ENCODE data around the gene PHRF1. TPM values are rescaled to one million over a fixed set of nuclear protein-coding genes. Genes with fewer than 3 reads are reported as not detected.

The PHRF1 gene
- polyA plus RNA-seq, 1 donor from 2014 or later: 15.4 TPM

- Mint-ChIP-seq H3K27me3 (no peaks in the 10 kb centered on the region), H3K36me3 (no peaks in the 10 kb centered on the region), H3K4me1 (peaks cover 15 to 28% (median 21%) of the 10 kb centered on the region in 3 donors), H3K27ac (peak overlapping the region in 2 of 3 donors; percentile 36 to 43), H3K9me3 (no peaks in the 10 kb centered on the region), H3K4me3 (no peak overlapping the region)
These were observed 5.5 kb downstream of the PHRF1 start for GRCh38 chr11:581752-582151.

- no peaks in the 10 kb centered on the region for H3K9me3 Mint-ChIP-seq
- H3K4me1 Mint-ChIP-seq: peaks cover 7 to 14% (median 9%) of the 10 kb centered on the region in 3 donors
- peak overlapping the region in 1 of 4 donors; percentile 32 for H3K4me3 Mint-ChIP-seq
- H3K27me3 Mint-ChIP-seq: no peaks in the 10 kb centered on the region
- no peaks in the 10 kb centered on the region for H3K36me3 Mint-ChIP-seq
- peak overlapping the region in 1 of 3 donors; percentile 39 for H3K27ac Mint-ChIP-seq
These were observed 8.0 kb downstream of the PHRF1 start for GRCh38 chr11:584287-584686.

- Mint-ChIP-seq H3K27me3 (no peaks in the 10 kb centered on the region), H3K4me1 (peaks cover 0 to 2% (median 1%) of the 10 kb centered on the region in 3 donors), H3K27ac (no peak overlapping the region), H3K9me3 (no peaks in the 10 kb centered on the region), H3K4me3 (no peak overlapping the region), H3K36me3 (no peaks in the 10 kb centered on the region)
These were observed 10.4 kb downstream of the PHRF1 start for GRCh38 chr11:586376-587316.

GRCh38 chr11:587546-587945 lies 11.3 kb downstream of the PHRF1 start:
- Mint-ChIP-seq H3K9me3 (no peaks in the 10 kb centered on the region), H3K4me3 (peak overlapping the region in 1 of 4 donors; percentile 29), H3K27ac (peak overlapping the region in 1 of 3 donors; percentile 78), H3K27me3 (no peaks in the 10 kb centered on the region), H3K36me3 (no peaks in the 10 kb centered on the region), H3K4me1 (no peaks in the 10 kb centered on the region)

GRCh38 chr11:587978-588380 lies 11.7 kb downstream of the PHRF1 start:
- no peaks in the 10 kb centered on the region for H3K36me3 Mint-ChIP-seq
- H3K4me1 Mint-ChIP-seq: no peaks in the 10 kb centered on the region
- peak overlapping the region in 1 of 4 donors; percentile 53 for H3K4me3 Mint-ChIP-seq
- H3K27me3 Mint-ChIP-seq: no peaks in the 10 kb centered on the region
- H3K27ac Mint-ChIP-seq: peak overlapping the region in 2 of 3 donors; percentile 63 to 78
- H3K9me3 Mint-ChIP-seq: no peaks in the 10 kb centered on the region

- no peaks in the 10 kb centered on the region for H3K4me1 Mint-ChIP-seq
- H3K4me3 Mint-ChIP-seq: no peak overlapping the region
- H3K36me3 Mint-ChIP-seq: peaks cover 3% of the 10 kb centered on the region
- H3K9me3 Mint-ChIP-seq: no peaks in the 10 kb centered on the region
- H3K27ac Mint-ChIP-seq: no peak overlapping the region
- no peaks in the 10 kb centered on the region for H3K27me3 Mint-ChIP-seq
These were observed 13.5 kb downstream of the PHRF1 start for GRCh38 chr11:589798-590197.

GRCh38 chr11:590997-591396 lies 14.7 kb downstream of the PHRF1 start:
- no peak overlapping the region for H3K4me3 Mint-ChIP-seq
- H3K4me1 Mint-ChIP-seq: no peaks in the 10 kb centered on the region
- H3K36me3 Mint-ChIP-seq: peaks cover 4% of the 10 kb centered on the region
- H3K9me3 Mint-ChIP-seq: no peaks in the 10 kb centered on the region
- H3K27me3 Mint-ChIP-seq: no peaks in the 10 kb centered on the region
- H3K27ac Mint-ChIP-seq: peak overlapping the region in 1 of 3 donors; percentile 32

GRCh38 chr11:592501-592900 lies 16.2 kb downstream of the PHRF1 start:
- peaks cover 4% of the 10 kb centered on the region for H3K36me3 Mint-ChIP-seq

GRCh38 chr11:592918-593317 lies 16.6 kb downstream of the PHRF1 start:
- H3K4me3 Mint-ChIP-seq: no peak overlapping the region
- no peaks in the 10 kb centered on the region for H3K4me1 Mint-ChIP-seq
- no peak overlapping the region for H3K27ac Mint-ChIP-seq
- H3K36me3 Mint-ChIP-seq: peaks cover 4% of the 10 kb centered on the region
- H3K9me3 Mint-ChIP-seq: no peaks in the 10 kb centered on the region
- no peaks in the 10 kb centered on the region for H3K27me3 Mint-ChIP-seq

More at GRCh38 chr11:592501-592900, 16.2 kb downstream of the PHRF1 start:
- Mint-ChIP-seq H3K27me3 (no peaks in the 10 kb centered on the region), H3K4me1 (no peaks in the 10 kb centered on the region), H3K4me3 (peak overlapping the region in 1 of 4 donors; percentile 63), H3K9me3 (no peaks in the 10 kb centered on the region), H3K27ac (peak overlapping the region in 1 of 3 donors; percentile 14)

- Mint-ChIP-seq H3K9me3 (no peaks in the 10 kb centered on the region), H3K27ac (peak overlapping the region in 1 of 3 donors; percentile 43), H3K36me3 (peaks cover 4% of the 10 kb centered on the region), H3K4me1 (no peaks in the 10 kb centered on the region), H3K27me3 (no peaks in the 10 kb centered on the region), H3K4me3 (no peak overlapping the region)
These were observed 17.1 kb downstream of the PHRF1 start for GRCh38 chr11:593347-593746.

GRCh38 chr11:595400-595799 lies 19.1 kb downstream of the PHRF1 start:
- Mint-ChIP-seq H3K36me3 (peaks cover 4% of the 10 kb centered on the region), H3K4me1 (no peaks in the 10 kb centered on the region), H3K27ac (no peak overlapping the region), H3K27me3 (no peaks in the 10 kb centered on the region), H3K4me3 (no peak overlapping the region), H3K9me3 (no peaks in the 10 kb centered on the region)

- Mint-ChIP-seq H3K27ac (peak overlapping the region in 1 of 3 donors; percentile 43), H3K4me3 (no peak overlapping the region), H3K9me3 (no peaks in the 10 kb centered on the region), H3K36me3 (peaks cover 4% of the 10 kb centered on the region), H3K4me1 (no peaks in the 10 kb centered on the region), H3K27me3 (no peaks in the 10 kb centered on the region)
These were observed 20.1 kb downstream of the PHRF1 start for GRCh38 chr11:596374-596773.

GRCh38 chr11:597166-597725 lies 21.0 kb downstream of the PHRF1 start:
- Mint-ChIP-seq H3K4me1 (no peaks in the 10 kb centered on the region), H3K4me3 (no peak overlapping the region), H3K36me3 (peaks cover 6% of the 10 kb centered on the region), H3K27me3 (no peaks in the 10 kb centered on the region), H3K27ac (no peak overlapping the region), H3K9me3 (no peaks in the 10 kb centered on the region)

GRCh38 chr11:598005-598680 lies 21.9 kb downstream of the PHRF1 start:
- Mint-ChIP-seq H3K4me3 (peak overlapping the region in 1 of 4 donors; percentile 3), H3K27me3 (no peaks in the 10 kb centered on the region), H3K9me3 (no peaks in the 10 kb centered on the region), H3K36me3 (peaks cover 6% of the 10 kb centered on the region), H3K4me1 (no peaks in the 10 kb centered on the region), H3K27ac (no peak overlapping the region)

GRCh38 chr11:601573-602245 lies 25.4 kb downstream of the PHRF1 start:
- no peak overlapping the region for H3K4me3 Mint-ChIP-seq
- no peaks in the 10 kb centered on the region for H3K4me1 Mint-ChIP-seq
- peaks cover 3% of the 10 kb centered on the region for H3K36me3 Mint-ChIP-seq
- H3K27me3 Mint-ChIP-seq: no peaks in the 10 kb centered on the region
- H3K27ac Mint-ChIP-seq: peak overlapping the region in 1 of 3 donors; percentile 47
- H3K9me3 Mint-ChIP-seq: no peaks in the 10 kb centered on the region
